ENCODE data around the gene IRF4.

Gene IRF4

DNA sequence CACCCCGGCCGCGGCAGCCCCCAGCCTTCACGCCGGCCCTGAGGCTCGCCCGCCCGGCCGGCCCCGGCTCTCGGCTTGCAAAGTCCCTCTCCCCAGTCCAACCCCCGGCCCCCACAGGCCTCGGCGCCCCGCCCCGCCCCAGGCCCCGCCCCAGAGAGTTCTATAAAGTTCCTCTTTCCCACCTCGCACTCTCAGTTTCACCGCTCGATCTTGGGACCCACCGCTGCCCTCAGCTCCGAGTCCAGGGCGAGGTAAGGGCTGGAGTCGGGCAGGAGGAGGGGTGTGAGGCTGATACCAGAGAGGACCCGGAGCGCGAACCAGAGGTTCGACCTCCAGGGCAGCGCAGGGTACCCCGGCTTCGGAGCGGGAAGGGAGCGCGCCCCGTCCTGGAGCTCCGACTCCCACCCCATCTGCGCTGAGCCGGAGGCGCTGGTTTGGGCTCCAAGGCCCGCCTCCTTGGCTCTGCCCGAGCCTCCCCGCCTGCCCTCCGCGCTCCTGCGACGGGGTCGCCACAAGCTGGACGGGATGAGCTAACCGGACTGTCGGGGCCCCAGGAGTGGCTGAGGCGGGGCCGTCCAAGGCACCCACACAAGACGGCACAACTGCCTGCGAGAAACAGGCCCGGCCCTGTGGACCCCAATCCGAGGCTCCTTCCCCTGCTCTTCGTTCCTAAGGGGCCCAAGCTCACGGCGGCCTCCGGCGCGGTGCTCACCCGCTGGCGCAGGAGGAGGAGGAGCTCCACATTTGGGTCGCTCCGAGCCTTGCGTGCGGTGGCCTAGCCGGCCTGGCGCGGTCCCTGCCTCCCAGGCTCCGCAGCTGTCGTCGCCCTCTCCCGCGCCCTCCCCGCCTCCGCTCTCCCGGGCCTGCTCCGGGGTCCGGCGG, at the start of gene IRF4:
TSS of gene IRF4 (plus strand) at position 194 of the 882 bp plus-strand sequence. CDS start 1,401 bp downstream, outside the sequence.
- peak within 1 kb of the TSS; percentile 87 for H3K4me3 Mint-ChIP-seq
- H3K4me1 Mint-ChIP-seq: peaks cover 49% of the 10 kb centered on the region
- no peaks in the 10 kb centered on the region for H3K9me3 Mint-ChIP-seq
- peaks cover 39% of the 10 kb centered on the region for H3K36me3 Mint-ChIP-seq (ENCODE audit: low read depth)
- H3K27ac Mint-ChIP-seq: peak within 1 kb of the TSS; percentile 94
- H3K27me3 Mint-ChIP-seq: peaks cover 8% of the 10 kb centered on the region
- ATAC-seq (peak; percentile 48), DNase-seq (peak; percentile 80)

GRCh38 chr6:341914-342831, 49.4 kb upstream of the IRF4 start:
- DNase-seq (no peak), ATAC-seq (peak; percentile 31)
- H3K27me3 Mint-ChIP-seq: no peaks in the 10 kb centered on the region
- H3K4me1 Mint-ChIP-seq: peaks cover 57% of the 10 kb centered on the region
- H3K27ac Mint-ChIP-seq: peak overlapping the region; percentile 38
- H3K9me3 Mint-ChIP-seq: no peaks in the 10 kb centered on the region
- peak overlapping the region; percentile 21 for H3K4me3 Mint-ChIP-seq
- peaks cover 10% of the 10 kb centered on the region for H3K36me3 Mint-ChIP-seq (ENCODE audit: low read depth)

GRCh38 chr6:342832-343179, 48.7 kb upstream of the IRF4 start:
- H3K4me3 Mint-ChIP-seq: no peak overlapping the region
- no peaks in the 10 kb centered on the region for H3K27me3 Mint-ChIP-seq
- no peak for ATAC-seq
- no peaks in the 10 kb centered on the region for H3K9me3 Mint-ChIP-seq
- H3K36me3 Mint-ChIP-seq (ENCODE audit: low read depth): peaks cover 8% of the 10 kb centered on the region
- no peak for DNase-seq
- H3K27ac Mint-ChIP-seq: no peak overlapping the region
- H3K4me1 Mint-ChIP-seq: peaks cover 51% of the 10 kb centered on the region

GRCh38 chr6:343226-343935, 48.2 kb upstream of the IRF4 start:
- Mint-ChIP-seq H3K4me1 (peaks cover 45% of the 10 kb centered on the region), H3K9me3 (no peaks in the 10 kb centered on the region), H3K27ac (no peak overlapping the region), H3K4me3 (no peak overlapping the region), H3K27me3 (no peaks in the 10 kb centered on the region), H3K36me3 (ENCODE audit: low read depth) (peaks cover 11% of the 10 kb centered on the region)
- ATAC-seq (no peak), DNase-seq (no peak)

DNA sequence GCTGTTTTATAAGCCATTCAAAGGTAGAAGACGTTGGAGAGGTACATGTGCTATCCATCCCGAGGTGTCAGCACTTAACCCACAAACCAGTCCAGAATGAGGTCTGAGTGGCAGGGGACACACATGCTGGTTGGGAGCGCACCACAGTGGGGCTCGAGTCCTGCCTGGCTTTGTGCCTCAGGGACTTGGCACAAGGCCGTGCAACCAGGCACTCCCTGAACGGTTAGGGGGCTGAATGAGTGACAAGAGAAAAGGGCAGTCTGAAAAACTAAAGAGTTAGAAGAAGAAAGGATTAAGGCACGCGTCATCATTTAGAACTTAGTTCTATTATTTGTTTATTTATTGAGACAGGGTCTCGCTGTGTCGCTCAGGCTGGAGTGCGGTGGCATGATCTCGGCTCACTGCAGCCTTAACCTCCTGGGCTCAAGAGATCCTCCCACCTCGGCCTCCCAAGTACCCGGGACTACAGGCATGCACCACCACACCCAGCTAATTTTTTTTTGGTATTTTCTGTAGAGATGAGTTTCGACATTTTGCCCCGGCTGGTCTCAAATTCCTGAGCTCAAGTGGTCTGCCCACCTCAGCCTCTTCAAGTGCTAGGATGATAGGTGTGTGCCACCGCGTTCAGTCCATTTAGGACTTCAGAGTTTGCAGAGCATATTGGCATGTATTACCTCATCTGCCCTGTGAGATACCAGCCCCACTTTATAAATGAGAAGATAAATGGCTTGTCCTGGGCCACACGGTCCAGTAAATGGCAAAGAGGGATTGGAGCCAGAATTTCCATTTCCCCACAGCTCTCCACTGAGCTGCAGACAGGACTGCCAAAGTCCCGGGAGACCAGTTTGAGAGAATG, 47.4 kb upstream of the IRF4 start:
- H3K4me1 Mint-ChIP-seq: peaks cover 37% of the 10 kb centered on the region
- no peak overlapping the region for H3K27ac Mint-ChIP-seq
- no peaks in the 10 kb centered on the region for H3K9me3 Mint-ChIP-seq
- H3K27me3 Mint-ChIP-seq: no peaks in the 10 kb centered on the region
- no peak for ATAC-seq
- H3K4me3 Mint-ChIP-seq: no peak overlapping the region
- H3K36me3 Mint-ChIP-seq (ENCODE audit: low read depth): peaks cover 17% of the 10 kb centered on the region
- DNase-seq: no peak

GRCh38 chr6:344816-345340, 46.7 kb upstream of the IRF4 start:
- H3K4me1 Mint-ChIP-seq: peaks cover 30% of the 10 kb centered on the region
- DNase-seq (no peak), ATAC-seq (no peak)
- H3K9me3 Mint-ChIP-seq: no peaks in the 10 kb centered on the region
- H3K27me3 Mint-ChIP-seq: no peaks in the 10 kb centered on the region
- no peak overlapping the region for H3K4me3 Mint-ChIP-seq
- H3K36me3 Mint-ChIP-seq (ENCODE audit: low read depth): peaks cover 20% of the 10 kb centered on the region
- no peak overlapping the region for H3K27ac Mint-ChIP-seq

- Mint-ChIP-seq H3K27me3 (no peaks in the 10 kb centered on the region), H3K4me3 (no peak overlapping the region), H3K9me3 (no peaks in the 10 kb centered on the region), H3K27ac (no peak overlapping the region), H3K36me3 (ENCODE audit: low read depth) (peaks cover 21% of the 10 kb centered on the region), H3K4me1 (peaks cover 22% of the 10 kb centered on the region)
- ATAC-seq: no peak
- DNase-seq: no peak
Observed at GRCh38 chr6:345747-346385, 45.7 kb upstream of the IRF4 start.

DNA sequence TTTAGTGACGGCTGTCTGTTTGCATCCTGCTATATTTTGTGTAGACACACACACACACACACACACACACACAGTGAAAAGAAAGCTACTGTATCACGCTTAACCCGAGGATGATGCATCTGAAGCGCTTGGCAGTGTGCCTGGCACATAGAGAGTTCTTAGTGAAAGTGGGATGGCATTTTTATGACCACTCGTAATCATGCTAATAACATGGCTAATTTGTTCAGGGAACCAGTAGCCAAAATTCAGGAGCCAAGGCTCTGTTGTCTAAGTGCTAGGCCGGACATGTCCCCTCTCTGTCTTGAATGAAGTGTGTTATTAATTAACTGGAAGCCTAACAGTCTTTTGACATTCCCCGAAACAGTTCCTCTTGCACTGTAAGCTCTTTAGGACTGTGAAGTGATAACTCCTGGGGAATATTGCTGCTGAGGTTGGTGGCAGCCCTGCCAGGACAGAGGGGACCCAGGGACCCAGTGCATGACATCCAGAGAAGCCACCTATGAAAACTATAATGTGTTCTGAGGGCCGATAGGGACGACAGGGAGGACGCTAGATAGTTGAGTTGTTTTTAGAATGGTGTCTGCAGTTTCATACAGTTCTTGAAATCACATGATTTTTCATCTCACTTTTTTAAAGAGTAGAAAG, 45.0 kb upstream of the IRF4 start:
- ATAC-seq (no peak), DNase-seq (no peak)
- Mint-ChIP-seq H3K27me3 (no peaks in the 10 kb centered on the region), H3K36me3 (ENCODE audit: low read depth) (peaks cover 21% of the 10 kb centered on the region), H3K4me3 (no peak overlapping the region), H3K4me1 (peaks cover 15% of the 10 kb centered on the region), H3K9me3 (no peaks in the 10 kb centered on the region), H3K27ac (no peak overlapping the region)

DNA sequence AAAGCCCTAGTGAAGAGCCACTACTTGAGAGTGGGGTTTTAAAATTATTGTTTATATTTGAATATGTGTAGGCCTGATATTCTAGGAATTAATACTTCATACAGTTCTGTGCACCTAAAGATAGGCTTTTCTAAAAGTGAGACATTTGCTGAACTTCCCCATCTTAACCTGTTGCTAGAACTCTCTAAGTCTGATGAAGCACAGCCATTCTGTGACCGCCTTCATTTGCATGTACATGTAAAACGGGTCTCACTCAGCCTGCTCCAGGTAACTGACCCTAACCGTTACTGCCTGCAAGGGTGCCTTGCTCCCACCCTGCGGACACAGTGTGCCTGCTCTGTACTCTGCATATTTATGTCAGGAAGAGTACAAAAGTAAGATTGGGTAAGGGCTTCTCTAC, 44.3 kb upstream of the IRF4 start:
- H3K27me3 Mint-ChIP-seq: no peaks in the 10 kb centered on the region
- H3K4me1 Mint-ChIP-seq: peaks cover 8% of the 10 kb centered on the region
- DNase-seq (no peak), ATAC-seq (no peak)
- no peaks in the 10 kb centered on the region for H3K9me3 Mint-ChIP-seq
- peaks cover 25% of the 10 kb centered on the region for H3K36me3 Mint-ChIP-seq (ENCODE audit: low read depth)
- no peak overlapping the region for H3K27ac Mint-ChIP-seq
- no peak overlapping the region for H3K4me3 Mint-ChIP-seq

DNA sequence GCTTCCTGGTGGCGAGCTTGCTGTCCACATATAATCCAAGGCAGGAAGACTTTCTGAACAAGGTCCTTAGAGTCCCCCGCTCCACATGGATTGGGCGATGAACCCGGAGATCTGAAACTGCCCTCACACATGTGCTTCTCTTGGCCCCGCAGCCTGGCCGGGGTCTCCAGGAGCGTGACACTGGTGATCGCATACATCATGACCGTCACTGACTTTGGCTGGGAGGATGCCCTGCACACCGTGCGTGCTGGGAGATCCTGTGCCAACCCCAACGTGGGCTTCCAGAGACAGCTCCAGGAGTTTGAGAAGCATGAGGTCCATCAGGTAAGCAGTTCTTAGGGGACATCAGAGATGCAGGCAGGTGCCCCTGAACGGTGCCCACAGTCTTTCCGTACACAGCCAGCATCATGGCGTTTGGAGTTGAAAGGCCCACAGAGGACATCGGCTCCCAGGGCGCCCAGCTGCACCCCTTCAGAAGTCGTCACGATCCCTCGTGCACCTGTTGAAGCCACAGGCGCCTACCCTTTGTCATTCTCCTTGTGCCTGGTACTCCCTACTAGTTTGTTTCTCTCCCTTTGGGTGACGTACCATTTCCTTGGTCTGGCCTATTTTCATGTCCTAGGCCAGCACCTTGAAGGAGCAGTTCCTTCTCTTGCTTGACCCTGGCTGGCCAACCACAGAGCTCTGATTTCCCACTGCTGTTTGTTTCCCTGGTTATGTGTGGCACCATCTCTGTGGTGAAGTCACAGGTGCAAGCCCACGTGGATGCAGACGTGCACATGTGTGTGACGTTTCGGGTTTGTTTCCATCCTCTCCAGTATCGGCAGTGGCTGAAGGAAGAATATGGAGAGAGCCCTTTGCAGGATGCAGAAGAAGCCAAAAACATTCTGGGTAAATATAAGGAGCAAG, 43.3 kb upstream of the IRF4 start:
- H3K4me3 Mint-ChIP-seq: no peak overlapping the region
- no peaks in the 10 kb centered on the region for H3K9me3 Mint-ChIP-seq
- H3K27ac Mint-ChIP-seq: no peak overlapping the region
- DNase-seq: no peak
- H3K4me1 Mint-ChIP-seq: peaks cover 4% of the 10 kb centered on the region
- H3K36me3 Mint-ChIP-seq (ENCODE audit: low read depth): peaks cover 25% of the 10 kb centered on the region
- no peak for ATAC-seq
- H3K27me3 Mint-ChIP-seq: no peaks in the 10 kb centered on the region

DNA sequence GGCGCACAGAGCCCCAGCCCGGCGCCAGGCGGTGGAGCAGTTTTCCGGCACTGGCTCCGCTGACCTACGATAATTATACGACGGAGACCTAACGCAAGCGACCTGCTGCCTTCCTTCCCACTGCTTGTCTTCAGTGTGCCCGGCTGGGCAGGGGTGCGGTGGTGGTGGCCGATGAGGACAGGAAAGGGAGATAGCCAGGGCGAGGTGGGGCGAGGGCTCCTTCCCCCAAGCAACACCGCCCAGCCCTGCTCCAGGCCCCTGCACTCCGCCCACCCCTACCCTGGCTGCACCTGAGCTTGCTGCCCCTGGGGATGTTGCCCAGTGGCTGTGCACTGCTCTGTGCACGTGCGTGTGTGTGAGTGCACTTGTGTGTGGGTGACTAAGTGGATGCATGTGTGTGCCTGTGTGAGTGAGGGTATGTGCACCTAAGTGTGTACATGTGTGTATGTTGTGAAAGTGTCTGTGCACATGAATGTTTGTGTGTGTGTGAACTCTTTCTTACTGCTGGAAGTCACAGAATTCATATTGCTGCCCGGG, 42.6 kb upstream of the IRF4 start:
- Mint-ChIP-seq H3K4me3 (no peak overlapping the region), H3K27ac (no peak overlapping the region), H3K4me1 (no peaks in the 10 kb centered on the region), H3K36me3 (ENCODE audit: low read depth) (peaks cover 20% of the 10 kb centered on the region), H3K27me3 (no peaks in the 10 kb centered on the region), H3K9me3 (no peaks in the 10 kb centered on the region)
- ATAC-seq: peak; percentile 25
- no peak for DNase-seq

- Mint-ChIP-seq H3K36me3 (ENCODE audit: low read depth) (peaks cover 19% of the 10 kb centered on the region), H3K9me3 (no peaks in the 10 kb centered on the region), H3K27ac (no peak overlapping the region), H3K27me3 (no peaks in the 10 kb centered on the region), H3K4me3 (no peak overlapping the region), H3K4me1 (no peaks in the 10 kb centered on the region)
- no peak for DNase-seq
- no peak for ATAC-seq
Observed at GRCh38 chr6:349491-349921, 42.0 kb upstream of the IRF4 start.
